ENCODE measurements around the gene NEUROG2.

Gene NEUROG2

DNA sequence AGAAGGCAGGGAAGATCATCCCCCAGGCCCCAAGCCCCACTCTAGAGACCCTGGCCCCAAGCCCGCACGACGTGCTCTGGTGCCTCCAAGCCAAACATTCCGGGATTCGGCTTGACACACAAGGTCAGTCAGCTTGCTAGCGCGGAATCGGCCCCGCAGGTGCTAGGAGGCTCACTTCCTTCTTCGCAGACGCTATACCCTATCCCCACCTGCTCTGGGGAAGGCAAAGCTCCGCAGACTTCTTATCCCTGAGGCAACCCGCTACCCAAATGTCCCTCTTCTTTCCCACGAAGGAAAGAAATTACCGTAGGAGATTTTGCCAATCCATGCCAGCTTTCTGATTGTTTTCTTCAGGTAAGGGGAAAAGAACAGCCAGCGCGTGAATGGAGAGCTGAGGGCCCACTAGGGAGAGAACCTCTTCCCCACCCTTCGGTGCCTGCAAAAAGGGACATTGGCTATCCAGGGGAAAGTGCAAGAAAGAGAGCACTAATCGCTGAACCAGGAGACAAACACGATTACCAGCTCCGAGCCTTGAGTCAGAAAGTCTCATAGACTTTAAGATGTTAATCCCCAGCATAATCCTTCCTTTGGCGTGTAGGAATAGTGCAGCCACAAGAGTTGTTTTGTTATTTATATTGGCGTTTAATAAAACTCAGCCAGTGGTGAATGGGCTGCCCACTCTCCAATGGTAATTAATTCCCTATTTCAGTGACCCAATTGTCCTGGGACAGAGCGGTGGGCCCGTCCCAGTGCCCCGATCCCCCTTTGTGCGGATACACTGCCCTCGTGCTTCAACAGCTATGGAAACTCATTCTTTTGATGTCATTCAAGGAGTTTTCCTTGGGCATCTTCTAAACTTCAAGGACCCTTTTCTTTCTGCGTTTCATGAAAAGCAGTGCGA, 5.4 kb upstream of the NEUROG2 start:
- Histone ChIP-seq H3K9me3 (peaks cover 38% of the 10 kb centered on the region), H3K9ac (no peak overlapping the region), H4K20me1 (peaks cover 65% of the 10 kb centered on the region), H3K27me3 (peaks cover 96% of the 10 kb centered on the region), H3K36me3 (no peaks in the 10 kb centered on the region), H3K4me2 (no peak overlapping the region), H3K27ac (no peak overlapping the region), H3K4me1 (peaks cover 20% of the 10 kb centered on the region), H3K4me3 (no peak overlapping the region)
- TF ChIP-seq Cebpa-rat (IDR thresholded peaks at IDR 0.05), result no peak

GRCh38 chr4:112520598-112521122, 4.7 kb upstream of the NEUROG2 start:
- peaks cover 38% of the 10 kb centered on the region for H3K9me3 ChIP-seq
- H3K27me3 ChIP-seq, result peaks cover 98% of the 10 kb centered on the region
- H4K20me1 ChIP-seq, result peaks cover 70% of the 10 kb centered on the region
- no peak for TF ChIP-seq Cebpa-rat (IDR thresholded peaks at IDR 0.05)
- no peak overlapping the region for H3K4me3 ChIP-seq
- H3K4me2 ChIP-seq, result no peak overlapping the region
- H3K4me1 ChIP-seq, result peaks cover 25% of the 10 kb centered on the region
- no peak overlapping the region for H3K27ac ChIP-seq
- no peaks in the 10 kb centered on the region for H3K36me3 ChIP-seq
- H3K9ac ChIP-seq, result no peak overlapping the region

- 0 out of 2 replicates have a peak, but pooled peaks have one; percentile 38 for TF ChIP-seq Cebpa-rat (IDR thresholded peaks at IDR 0.05)
- Histone ChIP-seq H4K20me1 (peaks cover 77% of the 10 kb centered on the region), H3K4me1 (peaks cover 32% of the 10 kb centered on the region), H3K9me3 (peaks cover 38% of the 10 kb centered on the region), H3K4me3 (no peak overlapping the region; the same call in 1 of the 2 replicates), H3K27me3 (peaks cover 98% of the 10 kb centered on the region), H3K27ac (no peak overlapping the region), H3K9ac (no peak overlapping the region), H3K4me2 (no peak overlapping the region), H3K36me3 (no peaks in the 10 kb centered on the region)
Measured at GRCh38 chr4:112519689-112520597, 4.0 kb upstream of the NEUROG2 start.

DNA sequence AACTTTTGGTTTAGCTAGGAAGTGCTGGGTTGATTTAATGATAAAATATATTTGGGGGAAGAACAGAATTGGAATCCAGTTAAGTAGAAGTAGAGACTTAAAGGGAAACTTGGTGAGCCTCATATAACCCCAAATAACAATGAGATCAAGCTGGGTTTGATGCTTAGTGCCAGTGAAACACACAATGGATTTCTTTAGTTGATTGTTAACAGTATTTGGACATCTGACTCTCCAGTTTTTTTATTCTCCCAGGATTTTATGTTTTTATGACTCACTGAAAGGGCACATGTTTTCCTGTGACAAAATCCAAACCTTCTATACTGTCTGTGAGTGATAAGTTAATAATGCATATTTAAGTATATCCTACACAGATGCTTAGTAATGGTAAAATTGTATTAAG, 2.7 kb upstream of the NEUROG2 start:
- H3K4me2 ChIP-seq, result no peak overlapping the region
- H3K9me3 ChIP-seq, result peaks cover 38% of the 10 kb centered on the region
- H4K20me1 ChIP-seq, result peaks cover 90% of the 10 kb centered on the region
- H3K4me3 ChIP-seq, result no peak overlapping the region
- H3K9ac ChIP-seq, result no peak overlapping the region
- no peak overlapping the region for H3K27ac ChIP-seq
- no peak for TF ChIP-seq Cebpa-rat (IDR thresholded peaks at IDR 0.05)
- H3K27me3 ChIP-seq, result peaks cover 100% of the 10 kb centered on the region
- H3K36me3 ChIP-seq, result no peaks in the 10 kb centered on the region
- peaks cover 34% of the 10 kb centered on the region for H3K4me1 ChIP-seq

- Histone ChIP-seq H3K27me3 (peaks cover 100% of the 10 kb centered on the region), H3K4me2 (no peak overlapping the region), H3K27ac (no peak overlapping the region), H3K4me1 (peaks cover 28% of the 10 kb centered on the region), H3K9ac (no peak overlapping the region), H3K4me3 (no peak overlapping the region), H3K9me3 (peaks cover 34% of the 10 kb centered on the region), H4K20me1 (peaks cover 90% of the 10 kb centered on the region), H3K36me3 (no peaks in the 10 kb centered on the region)
- no peak for TF ChIP-seq Cebpa-rat (IDR thresholded peaks at IDR 0.05)
Measured at GRCh38 chr4:112517911-112518310, 1.9 kb upstream of the NEUROG2 start.

DNA sequence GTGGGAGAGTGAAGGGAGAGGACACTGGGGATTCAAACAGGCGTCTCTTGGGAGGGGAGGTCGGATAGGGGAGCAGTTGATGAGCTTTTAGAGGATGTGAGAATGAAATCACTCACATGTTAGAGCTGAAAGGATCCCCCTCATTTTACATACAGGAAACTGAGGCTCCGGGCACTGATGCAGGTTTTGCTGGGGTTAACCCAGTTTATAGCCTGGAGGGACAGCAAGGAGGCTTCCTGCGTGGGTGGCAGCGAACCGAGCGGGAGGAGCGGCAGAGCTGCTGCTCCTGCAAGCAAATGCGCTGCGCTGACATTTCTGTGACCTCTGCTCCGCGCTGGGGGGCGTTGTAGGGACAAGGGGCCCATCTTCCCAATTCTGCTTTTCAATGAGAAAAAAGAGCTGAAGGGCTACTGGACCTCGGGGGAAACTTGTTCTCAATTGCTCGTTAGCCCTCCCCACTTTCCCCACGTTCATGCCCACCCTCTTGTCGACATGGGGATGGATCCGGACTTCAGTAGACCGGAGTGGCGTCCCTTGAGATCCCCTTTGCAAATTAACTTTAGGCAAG, 1.2 kb upstream of the NEUROG2 start:
- Histone ChIP-seq H3K9ac (no peak overlapping the region), H3K9me3 (peaks cover 27% of the 10 kb centered on the region)

DNA sequence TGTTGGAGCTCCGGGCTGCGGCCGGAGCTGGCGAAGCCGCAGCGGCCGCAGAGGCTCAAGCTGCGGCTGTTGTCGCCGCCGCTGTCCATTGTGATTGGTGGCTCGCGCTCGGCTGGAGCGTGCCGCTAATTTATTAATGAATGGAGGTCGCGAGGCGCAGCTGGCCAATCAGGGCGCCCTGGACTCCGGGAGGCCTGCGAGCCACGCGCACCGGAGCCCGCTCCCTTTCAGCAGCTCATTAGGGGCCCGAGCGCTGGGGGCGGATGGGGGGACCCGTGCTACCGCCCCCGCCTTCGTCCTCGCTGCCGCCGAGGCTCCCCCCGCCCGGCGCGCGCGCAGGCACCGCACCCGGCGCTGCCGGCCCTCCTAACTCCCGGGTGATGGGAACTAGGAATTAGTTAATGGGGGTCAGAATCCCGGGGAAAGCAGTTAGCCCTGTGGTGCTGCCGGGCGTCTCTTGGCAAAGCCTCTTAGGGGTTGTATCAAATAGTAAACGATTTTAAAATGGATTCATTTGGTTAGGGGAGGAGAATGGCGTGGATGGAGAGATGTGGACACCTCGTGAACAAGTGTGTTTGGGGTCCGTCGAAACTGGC, 589 bp upstream of the NEUROG2 start:
- Histone ChIP-seq H3K27ac (no peak overlapping the region), H3K36me3 (no peaks in the 10 kb centered on the region), H3K9ac (no peak overlapping the region), H3K9me3 (peaks cover 26% of the 10 kb centered on the region), H4K20me1 (peaks cover 85% of the 10 kb centered on the region), H3K4me3 (peak overlapping the region; percentile 33), H3K4me1 (peaks cover 23% of the 10 kb centered on the region), H3K27me3 (peaks cover 100% of the 10 kb centered on the region), H3K4me2 (peak overlapping the region; percentile 48)
- no peak for TF ChIP-seq Cebpa-rat (IDR thresholded peaks at IDR 0.05)

More for the DNA sequence above, 1.2 kb upstream of the NEUROG2 start:
- peaks cover 23% of the 10 kb centered on the region for H3K4me1 ChIP-seq
- no peak overlapping the region for H3K4me2 ChIP-seq
- TF ChIP-seq Cebpa-rat (IDR thresholded peaks at IDR 0.05), result no peak
- H3K36me3 ChIP-seq, result no peaks in the 10 kb centered on the region
- H3K27me3 ChIP-seq, result peaks cover 100% of the 10 kb centered on the region
- peaks cover 88% of the 10 kb centered on the region for H4K20me1 ChIP-seq
- no peak overlapping the region for H3K4me3 ChIP-seq
- H3K27ac ChIP-seq, result no peak overlapping the region

DNA sequence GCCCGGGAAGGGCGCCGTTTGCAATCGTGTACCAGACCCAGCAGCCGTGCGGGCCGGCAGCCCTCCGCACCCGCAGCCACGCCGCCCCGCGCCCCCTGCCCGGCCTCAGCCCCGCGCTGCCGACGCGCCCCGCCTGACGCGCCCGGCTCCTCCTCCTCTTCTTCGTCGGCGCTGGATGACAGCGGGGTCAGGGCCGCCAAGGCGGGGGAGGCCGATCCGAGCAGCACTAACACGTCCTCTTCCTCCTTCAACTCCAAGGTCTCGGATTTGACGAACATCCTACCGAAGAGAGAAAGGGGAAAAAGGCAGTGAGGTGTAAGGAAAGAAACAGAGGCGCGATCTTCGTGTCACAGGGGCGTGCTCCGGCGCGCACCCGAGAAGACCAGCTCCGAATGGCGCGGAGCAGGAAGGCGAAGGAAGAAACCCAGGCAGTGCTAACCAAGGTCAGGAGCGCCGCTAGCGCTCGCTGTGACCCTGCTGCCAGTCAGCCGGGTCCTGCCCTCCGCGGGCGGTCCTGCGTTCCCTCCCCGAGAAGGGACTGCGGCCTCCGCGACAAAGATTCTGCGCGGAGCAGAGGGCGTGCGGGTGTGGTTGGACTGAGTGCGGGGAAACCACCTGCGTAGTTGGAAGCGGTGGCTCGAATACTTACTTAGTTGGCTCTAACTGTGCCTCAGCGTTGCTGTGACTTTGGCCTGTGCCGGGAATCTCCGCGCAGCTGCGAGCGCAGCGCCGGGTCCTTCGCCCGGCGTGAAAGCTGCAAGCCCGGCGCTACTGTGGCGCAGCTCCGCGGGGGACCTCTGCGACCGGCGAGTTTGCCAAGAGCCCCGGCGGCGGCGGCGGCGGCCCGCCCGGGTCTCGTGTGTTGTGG, 548 bp downstream of the NEUROG2 start:
- Histone ChIP-seq H3K9ac (no peak overlapping the region), H3K9me3 (peaks cover 26% of the 10 kb centered on the region), H3K27ac (no peak overlapping the region)

More for the DNA sequence above, 548 bp downstream of the NEUROG2 start:
- H3K4me2 ChIP-seq, result peak overlapping the region; percentile 85
- H3K36me3 ChIP-seq, result no peaks in the 10 kb centered on the region
- H3K4me1 ChIP-seq, result peaks cover 23% of the 10 kb centered on the region
- no peak for TF ChIP-seq Cebpa-rat (IDR thresholded peaks at IDR 0.05)
- H4K20me1 ChIP-seq, result peaks cover 85% of the 10 kb centered on the region
- H3K27me3 ChIP-seq, result peaks cover 100% of the 10 kb centered on the region
- peak overlapping the region; percentile 61 for H3K4me3 ChIP-seq
